22Rv1 (cell line): ENCODE measurements around the gene PRKAR1B.

ENCODE experiments used
- CTCF ChIP-seq: fragments of 450-650 bp; IDR thresholded peaks from 2 replicates; pipeline ENCODE4 v1.5.1; 2017; ENCODE audit warnings: mild to moderate bottlenecking
- ZFX ChIP-seq: fragments of 450-650 bp; IDR thresholded peaks from 2 replicates; pipeline ENCODE4 v1.6.1; 2017; ENCODE audit warnings: antibody characterized with exemption, borderline replicate concordance

GRCh38 chr7:526460-527034 lies 200.5 kb downstream of the PRKAR1B start:
- no peak for TF ChIP-seq CTCF
- TF ChIP-seq ZFX, result no peak
